NT2/D1 (cell line): ENCODE results near the gene HIPK3.

ENCODE experiments used
- DNase-seq: peaks from one replicate; pipeline ENCODE4 v3.0.0-alpha.2; 2011; ENCODE audit warnings: low read depth, low spot score
- H3K27me3 ChIP-seq: 2 replicates; pipeline ENCODE4 v1.6.0; 2011; ENCODE audit warnings: mild to moderate bottlenecking; ENCODE audit not compliant: insufficient read length, insufficient read depth
- H3K36me3 ChIP-seq: 2 replicates; pipeline ENCODE4 v1.6.1; 2011; ENCODE audit warnings: mild to moderate bottlenecking, low read length, mixed read lengths; ENCODE audit not compliant: insufficient read depth, insufficient read length
- H3K4me1 ChIP-seq: 2 replicates; pipeline ENCODE4 v1.5.1; 2011; ENCODE audit not compliant: insufficient read depth, insufficient read length
- H3K4me3 ChIP-seq: 2 replicates; pipeline ENCODE4 v1.5.1; 2011; ENCODE audit warnings: low read depth; ENCODE audit not compliant: insufficient read length
- H3K9ac ChIP-seq: 2 replicates; pipeline ENCODE4 v1.6.0; 2011; ENCODE audit warnings: low read depth; ENCODE audit not compliant: insufficient read length
- H3K9me3 ChIP-seq: 2 replicates; pipeline ENCODE4 v1.5.1; 2011; ENCODE audit warnings: mild to moderate bottlenecking, low read length; ENCODE audit not compliant: insufficient read depth
- SUZ12 ChIP-seq: IDR thresholded peaks from 2 replicates; pipeline ENCODE4 v1.6.1; 2011; ENCODE audit not compliant: insufficient read length, insufficient read depth; ENCODE audit errors: extremely low read depth
- YY1 ChIP-seq: IDR thresholded peaks from 2 replicates; pipeline ENCODE4 v1.6.1; 2011; ENCODE audit not compliant: insufficient read length, insufficient read depth
- ZNF274 ChIP-seq: IDR thresholded peaks from 2 replicates; pipeline ENCODE4 v1.6.1; 2011; ENCODE audit warnings: mild to moderate bottlenecking, low read depth, low read length

The HIPK3 gene

DNA sequence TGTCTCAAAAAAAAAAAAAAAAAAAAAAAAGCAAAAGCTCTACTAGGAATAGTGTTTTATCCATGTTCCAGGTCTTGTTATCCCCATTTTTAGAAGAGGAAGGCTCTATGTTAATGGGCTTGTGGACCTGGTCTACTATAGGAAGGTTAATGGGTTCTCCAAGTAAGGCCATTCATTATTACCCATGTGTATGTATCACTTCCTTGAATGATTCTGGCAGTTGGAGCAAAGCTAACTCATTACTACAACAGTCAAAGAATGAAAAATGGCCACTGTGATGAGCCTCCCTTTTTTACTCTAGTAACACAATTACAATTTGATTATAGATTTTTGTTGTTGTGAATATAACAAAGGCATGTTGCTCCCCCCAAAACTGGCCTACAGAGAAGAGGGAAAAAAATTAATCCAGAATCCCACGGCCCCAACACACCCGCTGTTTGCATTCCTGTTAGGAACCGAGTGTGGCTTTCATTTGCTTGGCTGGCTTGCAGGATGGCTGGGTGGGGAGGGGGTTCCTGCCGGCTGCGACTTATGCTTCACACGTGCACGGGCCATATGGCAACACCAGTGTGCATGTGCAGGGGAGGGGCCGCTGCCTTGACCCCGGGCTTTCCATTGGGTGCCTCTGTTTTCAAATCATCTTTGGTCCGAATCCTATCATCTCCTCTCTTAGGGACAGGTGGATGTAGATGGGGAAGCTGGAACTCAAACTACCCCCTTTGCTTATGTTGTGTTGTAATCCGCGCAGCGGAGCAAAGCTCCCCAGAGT, 148.8 kb downstream of the HIPK3 start:
- TF ChIP-seq ZNF274, result no peak
- TF ChIP-seq SUZ12, result no peak
- no peak for TF ChIP-seq YY1
- H3K9ac ChIP-seq, result no peak overlapping the region
- no peaks in the 10 kb centered on the region for H3K9me3 ChIP-seq
- no peak overlapping the region for H3K4me3 ChIP-seq
- DNase-seq, result no peak
- H3K36me3 ChIP-seq, result no peaks in the 10 kb centered on the region
- no peaks in the 10 kb centered on the region for H3K27me3 ChIP-seq
- no peaks in the 10 kb centered on the region for H3K4me1 ChIP-seq
